OCI-LY1 (cell line): Measurements from ENCODE around the gene SLC35G2.

Experiments
- H2AFZ ChIP-seq: fragments of 200-600 bp; sonication (generic), shearing (Covaris generic); 2 replicates; pipeline ENCODE4 v1.6.0; 2014; ENCODE audit warnings: antibody characterized with exemption, mild to moderate bottlenecking, low read length
- H3F3A ChIP-seq: fragments of 200-600 bp; sonication (generic), shearing (Covaris generic); 2 replicates; pipeline ENCODE4 v1.6.0; 2014; ENCODE audit warnings: mild to moderate bottlenecking, antibody characterized with exemption, low read length, moderate library complexity; ENCODE audit not compliant: insufficient read depth
- H3K27ac ChIP-seq: fragments of 200-600 bp; sonication (generic); 2 replicates; pipeline ENCODE4 v1.5.1; 2014; ENCODE audit warnings: low read length, mixed run types, mild to moderate bottlenecking, low read depth; ENCODE audit not compliant: poor library complexity, severe bottlenecking
- H3K27me3 ChIP-seq: fragments of 200-600 bp; sonication (generic); 2 replicates; pipeline ENCODE4 v1.6.0; 2014; ENCODE audit warnings: antibody characterized with exemption, mild to moderate bottlenecking, low read length, moderate library complexity; ENCODE audit not compliant: insufficient read depth
- H3K36me3 ChIP-seq: fragments of 200-600 bp; sonication (generic); 2 replicates; pipeline ENCODE4 v1.6.1; 2014; ENCODE audit warnings: mild to moderate bottlenecking, antibody characterized with exemption, low read length, moderate library complexity, mixed read lengths; ENCODE audit not compliant: insufficient read depth
- H3K4me1 ChIP-seq: fragments of 200-600 bp; sonication (generic); 2 replicates; pipeline ENCODE4 v1.5.1; 2014; ENCODE audit warnings: mild to moderate bottlenecking, low read length, moderate library complexity; ENCODE audit not compliant: insufficient read depth, severe bottlenecking
- H3K4me2 ChIP-seq: fragments of 200-600 bp; sonication (generic), shearing (Covaris generic); 2 replicates; pipeline ENCODE4 v1.6.1; 2014; ENCODE audit warnings: low read length
- H3K4me3 ChIP-seq: fragments of 200-600 bp; sonication (generic); 2 replicates; pipeline ENCODE4 v1.5.1; 2014; ENCODE audit warnings: low read length, low read depth, mild to moderate bottlenecking, mixed read lengths; ENCODE audit not compliant: poor library complexity, severe bottlenecking
- H3K79me2 ChIP-seq: fragments of 200-600 bp; shearing (Covaris generic); 2 replicates; pipeline ENCODE4 v1.6.1; 2016; ENCODE audit warnings: mixed run types, low read length, mixed read lengths; ENCODE audit not compliant: insufficient read depth
- H3K9ac ChIP-seq: fragments of 200-600 bp; sonication (generic), shearing (Covaris generic); 2 replicates; pipeline ENCODE4 v1.6.1; 2014; ENCODE audit warnings: mild to moderate bottlenecking, low read length, mixed read lengths
- H3K9me2 ChIP-seq: fragments of 200-600 bp; sonication (generic), shearing (Covaris generic); 2 replicates; pipeline ENCODE4 v1.6.1; 2014; ENCODE audit warnings: low read depth, mild to moderate bottlenecking, low read length, mixed read lengths
- H3K9me3 ChIP-seq: fragments of 200-600 bp; shearing (Covaris generic); 2 replicates; pipeline ENCODE4 v1.6.1; 2014; ENCODE audit warnings: low read length, mixed read lengths
- H4K20me1 ChIP-seq: fragments of 200-600 bp; sonication (generic), shearing (Covaris generic); 2 replicates; pipeline ENCODE4 v1.6.0; 2016; ENCODE audit warnings: mild to moderate bottlenecking, low read length; ENCODE audit not compliant: insufficient read depth
- EZH2 ChIP-seq: fragments of 200-600 bp; sonication (generic), shearing (Covaris generic); IDR thresholded peaks from 2 replicates; pipeline ENCODE4 v1.8.0; 2017; ENCODE audit warnings: borderline replicate concordance, mixed run types, mild to moderate bottlenecking, antibody characterized with exemption, low read length, moderate library complexity, mixed read lengths
- TF ChIP-seq, protein P1 (sequence below): fragments of 200-600 bp; sonication (generic), shearing (Covaris generic); IDR thresholded peaks from 2 replicates; pipeline ENCODE4 v1.5.1; 2017; ENCODE audit warnings: mild to moderate bottlenecking, antibody characterized with exemption, low read length, moderate library complexity, mixed read lengths

The SLC35G2 gene

GRCh38 chr3:136819731-136820679 lies 1.1 kb downstream of the SLC35G2 start:
- peaks cover 14% of the 10 kb centered on the region for H3K4me1 ChIP-seq
- no peaks in the 10 kb centered on the region for H3K9me2 ChIP-seq
- H3K27ac ChIP-seq: no peak overlapping the region
- H3K79me2 ChIP-seq: no peaks in the 10 kb centered on the region
- H3K36me3 ChIP-seq: no peaks in the 10 kb centered on the region
- peak overlapping the region; percentile 87; the same call in 1 of the 2 replicates for H3K4me2 ChIP-seq
- H3K4me3 ChIP-seq: peak overlapping the region; percentile 62
- H3F3A ChIP-seq: no peaks in the 10 kb centered on the region
- H3K9ac ChIP-seq: no peak overlapping the region; the same call in 1 of the 2 replicates
- H3K9me3 ChIP-seq: 0 out of 2 replicates have a peak, but pooled peaks cover 3% of the 10 kb centered on the region
- no peaks in the 10 kb centered on the region for H4K20me1 ChIP-seq
- H3K27me3 ChIP-seq: no peaks in the 10 kb centered on the region
- H2AFZ ChIP-seq: no peak overlapping the region
- TF ChIP-seq, protein P1, sequence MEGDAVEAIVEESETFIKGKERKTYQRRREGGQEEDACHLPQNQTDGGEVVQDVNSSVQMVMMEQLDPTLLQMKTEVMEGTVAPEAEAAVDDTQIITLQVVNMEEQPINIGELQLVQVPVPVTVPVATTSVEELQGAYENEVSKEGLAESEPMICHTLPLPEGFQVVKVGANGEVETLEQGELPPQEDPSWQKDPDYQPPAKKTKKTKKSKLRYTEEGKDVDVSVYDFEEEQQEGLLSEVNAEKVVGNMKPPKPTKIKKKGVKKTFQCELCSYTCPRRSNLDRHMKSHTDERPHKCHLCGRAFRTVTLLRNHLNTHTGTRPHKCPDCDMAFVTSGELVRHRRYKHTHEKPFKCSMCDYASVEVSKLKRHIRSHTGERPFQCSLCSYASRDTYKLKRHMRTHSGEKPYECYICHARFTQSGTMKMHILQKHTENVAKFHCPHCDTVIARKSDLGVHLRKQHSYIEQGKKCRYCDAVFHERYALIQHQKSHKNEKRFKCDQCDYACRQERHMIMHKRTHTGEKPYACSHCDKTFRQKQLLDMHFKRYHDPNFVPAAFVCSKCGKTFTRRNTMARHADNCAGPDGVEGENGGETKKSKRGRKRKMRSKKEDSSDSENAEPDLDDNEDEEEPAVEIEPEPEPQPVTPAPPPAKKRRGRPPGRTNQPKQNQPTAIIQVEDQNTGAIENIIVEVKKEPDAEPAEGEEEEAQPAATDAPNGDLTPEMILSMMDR: no peak

- no peaks in the 10 kb centered on the region for H4K20me1 ChIP-seq
- H3K9me2 ChIP-seq: no peaks in the 10 kb centered on the region
- H3K36me3 ChIP-seq: no peaks in the 10 kb centered on the region
- H2AFZ ChIP-seq: no peak overlapping the region
- H3K9ac ChIP-seq: no peak overlapping the region
- H3K4me3 ChIP-seq: no peak overlapping the region
- no peaks in the 10 kb centered on the region for H3K4me1 ChIP-seq
- H3K4me2 ChIP-seq: no peak overlapping the region
- no peaks in the 10 kb centered on the region for H3F3A ChIP-seq
- no peaks in the 10 kb centered on the region for H3K79me2 ChIP-seq
- TF ChIP-seq EZH2: no peak
- TF ChIP-seq, protein P1: no peak
- H3K9me3 ChIP-seq: no peaks in the 10 kb centered on the region
- no peaks in the 10 kb centered on the region for H3K27me3 ChIP-seq
- no peak overlapping the region for H3K27ac ChIP-seq
Measured at GRCh38 chr3:136831461-136831860, 12.5 kb downstream of the SLC35G2 start.

DNA sequence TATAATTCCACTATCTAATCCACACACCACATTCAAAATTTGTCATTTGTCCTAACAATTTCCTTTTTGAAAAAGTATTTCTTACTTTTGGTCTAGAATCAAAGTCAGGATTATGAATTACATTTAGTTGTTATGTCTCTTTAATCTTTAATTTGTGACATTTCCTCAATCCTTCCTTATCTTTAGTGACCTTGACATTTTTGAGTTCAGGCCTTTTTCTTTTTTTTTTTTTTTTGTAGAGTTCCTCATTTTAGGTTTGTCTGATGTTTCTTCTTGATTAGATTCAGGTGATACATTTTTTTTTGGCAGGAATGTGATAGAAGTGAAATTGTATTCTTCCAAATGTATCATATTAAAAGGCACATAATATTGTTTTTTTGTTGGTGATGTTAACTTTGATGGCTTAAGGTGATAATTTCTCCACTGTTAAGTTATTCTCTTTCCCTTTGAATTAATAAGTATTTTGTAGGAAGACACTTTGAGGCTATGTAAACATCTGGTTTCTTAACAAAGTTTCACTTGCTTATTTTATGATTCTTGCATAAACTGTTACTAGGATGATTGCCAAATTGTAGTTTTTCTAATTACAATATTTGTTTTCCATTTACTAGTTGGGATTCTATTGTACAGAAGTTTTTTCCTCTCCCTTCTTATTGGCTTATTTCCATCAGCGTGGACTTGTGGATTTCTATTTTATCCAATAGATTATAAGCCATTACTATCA lies 16.3 kb downstream of the SLC35G2 start:
- Histone ChIP-seq H3K79me2 (no peaks in the 10 kb centered on the region), H3K9me2 (no peaks in the 10 kb centered on the region), H2AFZ (no peak overlapping the region), H3F3A (no peaks in the 10 kb centered on the region), H3K36me3 (peaks cover 6% of the 10 kb centered on the region; the same call in 1 of the 2 replicates), H3K4me1 (no peaks in the 10 kb centered on the region), H4K20me1 (no peaks in the 10 kb centered on the region), H3K9ac (no peak overlapping the region), H3K27ac (no peak overlapping the region), H3K4me2 (no peak overlapping the region), H3K27me3 (no peaks in the 10 kb centered on the region), H3K4me3 (no peak overlapping the region), H3K9me3 (no peaks in the 10 kb centered on the region)
- TF ChIP-seq, protein P1: no peak
- TF ChIP-seq EZH2: no peak
